ENCODE results near the gene CCDC136. TPM values are rescaled to one million over a fixed set of nuclear protein-coding genes. Genes with fewer than 3 reads are reported as not detected.

CCDC136 gene
- total RNA-seq, 4 donors from 2014 or later = 0.61 to 15.8 (median 9.3) TPM

GRCh38 chr7:128827971-128828711, 36.4 kb downstream of the CCDC136 start:
- intact Hi-C loops (cut with DNase I; ENCODE audit: low total_unique reads) (no loop called here), in situ Hi-C loops (cut with MboI; ENCODE audit: low sequenced_read_pairs in 4 of 4) (no loop called here)
- TF ChIP-seq POLR2A (IDR thresholded peaks at IDR 0.05) = peak; percentile 69 to 77
- TF ChIP-seq CTCF (IDR thresholded peaks at IDR 0.05 in 4 of 5, conservative IDR thresholded peaks at IDR 0.05 in 1 of 5) = no peak
- Histone ChIP-seq H3K27ac (peak overlapping the region; percentile 92 to 99 (median 98)), H3K27me3 (no peaks in the 10 kb centered on the region), H3K4me3 (peak overlapping the region; percentile 24 to 61 (median 43)), H3K36me3 (no peaks in the 10 kb centered on the region), H3K9me3 (no peaks in the 10 kb centered on the region), H3K4me1 (peaks cover 39 to 66% of the 10 kb centered on the region in 2 donors)
- ATAC-seq = peak; percentile 32 to 46
- DNase-seq = peak; percentile 87 to 95

- DNase-seq (peak in 1 of 2 donors; percentile 78), ATAC-seq (no peak)
- Histone ChIP-seq H3K27me3 (no peaks in the 10 kb centered on the region), H3K4me1 (peaks cover 51 to 72% of the 10 kb centered on the region in 2 donors), H3K27ac (peak overlapping the region; percentile 92 to 99 (median 98)), H3K9me3 (no peaks in the 10 kb centered on the region), H3K4me3 (peak overlapping the region; percentile 51 to 88 (median 67)), H3K36me3 (peaks cover 0 to 4% of the 10 kb centered on the region in 2 donors)
- intact Hi-C loops (cut with DNase I; ENCODE audit: low total_unique reads) (loop anchor here (2.0 to 5.0 kb wide), 2 partner anchors 33 to 92 kb away; partner anchors contain the start of genes ATP6V1F and CALU), in situ Hi-C loops (cut with MboI; ENCODE audit: low sequenced_read_pairs in 4 of 4) (no loop called here)
- no peak for TF ChIP-seq POLR2A (IDR thresholded peaks at IDR 0.05)
- no peak for TF ChIP-seq CTCF (IDR thresholded peaks at IDR 0.05 in 4 of 5, conservative IDR thresholded peaks at IDR 0.05 in 1 of 5)
These were observed 37.8 kb downstream of the CCDC136 start for GRCh38 chr7:128829391-128830166.

GRCh38 chr7:128830231-128831177, 38.7 kb downstream of the CCDC136 start, which contains the start of gene FLNC:
TSS of gene FLNC (plus strand) at chr7:128830406. CDS start at chr7:128830638, 232 bp downstream.
- H3K4me1 ChIP-seq = peaks cover 58 to 80% of the 10 kb centered on the region in 2 donors
- intact Hi-C loops (cut with DNase I; ENCODE audit: low total_unique reads) = loop anchor here (2.0 to 5.0 kb wide), 2 partner anchors 32 to 93 kb away; partner anchors contain the start of genes ATP6V1F and CALU

More at GRCh38 chr7:128830231-128831177, 38.7 kb downstream of the CCDC136 start, which contains the start of gene FLNC:
- Histone ChIP-seq H3K36me3 (peaks cover 0 to 12% of the 10 kb centered on the region in 2 donors), H3K9me3 (no peaks in the 10 kb centered on the region), H3K27ac (peak within 1 kb of the TSS; percentile 92 to 99 (median 98)), H3K27me3 (no peaks in the 10 kb centered on the region), H3K4me3 (peak within 1 kb of the TSS; percentile 69 to 92 (median 84))
- ATAC-seq (peak in 1 of 2 donors; percentile 1), DNase-seq (peak in 1 of 2 donors; percentile 80)
- TF ChIP-seq CTCF (IDR thresholded peaks at IDR 0.05 in 4 of 5, conservative IDR thresholded peaks at IDR 0.05 in 1 of 5) (no peak), POLR2A (IDR thresholded peaks at IDR 0.05) (peak; percentile 93 to 96)
- in situ Hi-C loops (cut with MboI; ENCODE audit: low sequenced_read_pairs in 4 of 4) = no loop called here
